ENCODE results near the gene ZNF385B.

Gene ZNF385B

GRCh38 chr2:179571721-179572120, 289.7 kb downstream of the ZNF385B start:
- DNase-seq: no peak
- Histone ChIP-seq H3K18ac (ENCODE audit: low read length) (no peak overlapping the region), H2BK120ac (ENCODE audit: low read depth, low read length) (no peak overlapping the region), H2AK5ac (ENCODE audit: low read length) (no peak overlapping the region), H3K56ac (ENCODE audit: low read length) (no peak overlapping the region), H3K36me3 (ENCODE audit: control insufficient read depth, insufficient read depth, low read length) (no peaks in the 10 kb centered on the region), H3K79me2 (ENCODE audit: control insufficient read depth, insufficient read depth, low read length) (no peaks in the 10 kb centered on the region), H3K9ac (ENCODE audit: low read length) (no peak overlapping the region), H3K27me3 (ENCODE audit: insufficient read depth, low read length, poor library complexity) (no peaks in the 10 kb centered on the region), H2BK15ac (replicated peaks; ENCODE audit: low read depth) (no peak overlapping the region), H3K27ac (ENCODE audit: low read depth, low read length) (no peak overlapping the region), H3K79me1 (ENCODE audit: low read length) (no peaks in the 10 kb centered on the region), H3K4me2 (ENCODE audit: low read length) (no peak overlapping the region), H3K4me3 (ENCODE audit: low read length) (no peak overlapping the region), H3K23ac (ENCODE audit: low read length) (no peak overlapping the region), H2BK5ac (ENCODE audit: low read length) (no peak overlapping the region), H4K5ac (ENCODE audit: low read length) (no peak overlapping the region), H3K4me1 (ENCODE audit: control insufficient read depth, low read depth, low read length) (no peaks in the 10 kb centered on the region), H3K4ac (ENCODE audit: low read depth, low read length) (no peak overlapping the region), H4K8ac (ENCODE audit: low read depth, low read length) (no peak overlapping the region)
- no CpG with 5 or more reads among the region's 4 CpGs for WGBS (ENCODE audit: extremely low coverage, insufficient coverage, low lambda C conversion rate)

- no CpG with 5 or more reads among the region's 1 CpG for WGBS (ENCODE audit: extremely low coverage, insufficient coverage, low lambda C conversion rate)
- DNase-seq: no peak
- H3K4me3 ChIP-seq (ENCODE audit: low read length): no peak overlapping the region
Measured at GRCh38 chr2:179571252-179571651, 290.2 kb downstream of the ZNF385B start.

GRCh38 chr2:179569831-179570233, 291.6 kb downstream of the ZNF385B start:
- no peak for DNase-seq
- no peak overlapping the region for H2BK5ac ChIP-seq (ENCODE audit: low read length)
- H3K27ac ChIP-seq (ENCODE audit: low read depth, low read length): no peak overlapping the region
- no peak overlapping the region for H3K4ac ChIP-seq (ENCODE audit: low read depth, low read length)
- no peaks in the 10 kb centered on the region for H3K4me1 ChIP-seq (ENCODE audit: control insufficient read depth, low read depth, low read length)
- WGBS (ENCODE audit: extremely low coverage, insufficient coverage, low lambda C conversion rate): no CpG with 5 or more reads among the region's 1 CpG
- no peak overlapping the region for H4K8ac ChIP-seq (ENCODE audit: low read depth, low read length)
- no peak overlapping the region for H2AK5ac ChIP-seq (ENCODE audit: low read length)
- H2BK15ac ChIP-seq (replicated peaks; ENCODE audit: low read depth): no peak overlapping the region
- H3K4me3 ChIP-seq (ENCODE audit: low read length): no peak overlapping the region
- no peak overlapping the region for H4K5ac ChIP-seq (ENCODE audit: low read length)
- no peaks in the 10 kb centered on the region for H3K36me3 ChIP-seq (ENCODE audit: control insufficient read depth, insufficient read depth, low read length)
- H3K4me2 ChIP-seq (ENCODE audit: low read length): no peak overlapping the region
- no peak overlapping the region for H3K56ac ChIP-seq (ENCODE audit: low read length)
- no peak overlapping the region for H3K23ac ChIP-seq (ENCODE audit: low read length)
- no peak overlapping the region for H2BK120ac ChIP-seq (ENCODE audit: low read depth, low read length)
- H3K9ac ChIP-seq (ENCODE audit: low read length): no peak overlapping the region
- no peak overlapping the region for H3K18ac ChIP-seq (ENCODE audit: low read length)
- no peaks in the 10 kb centered on the region for H3K79me2 ChIP-seq (ENCODE audit: control insufficient read depth, insufficient read depth, low read length)
- no peaks in the 10 kb centered on the region for H3K79me1 ChIP-seq (ENCODE audit: low read length)
- no peaks in the 10 kb centered on the region for H3K27me3 ChIP-seq (ENCODE audit: insufficient read depth, low read length, poor library complexity)

More at GRCh38 chr2:179571252-179571651, 290.2 kb downstream of the ZNF385B start:
- Histone ChIP-seq H3K18ac (ENCODE audit: low read length) (no peak overlapping the region), H3K4me2 (ENCODE audit: low read length) (no peak overlapping the region), H4K5ac (ENCODE audit: low read length) (no peak overlapping the region), H3K23ac (ENCODE audit: low read length) (no peak overlapping the region), H2BK5ac (ENCODE audit: low read length) (no peak overlapping the region), H2BK120ac (ENCODE audit: low read depth, low read length) (no peak overlapping the region), H3K27ac (ENCODE audit: low read depth, low read length) (no peak overlapping the region), H3K4ac (ENCODE audit: low read depth, low read length) (no peak overlapping the region), H3K9ac (ENCODE audit: low read length) (no peak overlapping the region), H3K79me1 (ENCODE audit: low read length) (no peaks in the 10 kb centered on the region), H2AK5ac (ENCODE audit: low read length) (no peak overlapping the region), H3K27me3 (ENCODE audit: insufficient read depth, low read length, poor library complexity) (no peaks in the 10 kb centered on the region), H3K79me2 (ENCODE audit: control insufficient read depth, insufficient read depth, low read length) (no peaks in the 10 kb centered on the region), H3K4me1 (ENCODE audit: control insufficient read depth, low read depth, low read length) (no peaks in the 10 kb centered on the region), H3K56ac (ENCODE audit: low read length) (no peak overlapping the region), H2BK15ac (replicated peaks; ENCODE audit: low read depth) (no peak overlapping the region), H3K36me3 (ENCODE audit: control insufficient read depth, insufficient read depth, low read length) (no peaks in the 10 kb centered on the region), H4K8ac (ENCODE audit: low read depth, low read length) (no peak overlapping the region)

- H3K36me3 ChIP-seq (ENCODE audit: control insufficient read depth, insufficient read depth, low read length): no peaks in the 10 kb centered on the region
- no peak overlapping the region for H3K56ac ChIP-seq (ENCODE audit: low read length)
- DNase-seq: no peak
- H3K18ac ChIP-seq (ENCODE audit: low read length): no peak overlapping the region
- no peak overlapping the region for H3K9ac ChIP-seq (ENCODE audit: low read length)
- no peak overlapping the region for H2BK5ac ChIP-seq (ENCODE audit: low read length)
- H3K4me3 ChIP-seq (ENCODE audit: low read length): no peak overlapping the region
- no peak overlapping the region for H3K23ac ChIP-seq (ENCODE audit: low read length)
- no peak overlapping the region for H2AK5ac ChIP-seq (ENCODE audit: low read length)
- H3K4me1 ChIP-seq (ENCODE audit: control insufficient read depth, low read depth, low read length): no peaks in the 10 kb centered on the region
- no peak overlapping the region for H4K8ac ChIP-seq (ENCODE audit: low read depth, low read length)
- no peak overlapping the region for H3K27ac ChIP-seq (ENCODE audit: low read depth, low read length)
- H2BK15ac ChIP-seq (replicated peaks; ENCODE audit: low read depth): no peak overlapping the region
- no peak overlapping the region for H2BK120ac ChIP-seq (ENCODE audit: low read depth, low read length)
- no peaks in the 10 kb centered on the region for H3K79me2 ChIP-seq (ENCODE audit: control insufficient read depth, insufficient read depth, low read length)
- H4K5ac ChIP-seq (ENCODE audit: low read length): no peak overlapping the region
- H3K27me3 ChIP-seq (ENCODE audit: insufficient read depth, low read length, poor library complexity): no peaks in the 10 kb centered on the region
- no peaks in the 10 kb centered on the region for H3K79me1 ChIP-seq (ENCODE audit: low read length)
- WGBS (ENCODE audit: extremely low coverage, insufficient coverage, low lambda C conversion rate): no CpG with 5 or more reads among the region's 2 CpGs
- no peak overlapping the region for H3K4ac ChIP-seq (ENCODE audit: low read depth, low read length)
- no peak overlapping the region for H3K4me2 ChIP-seq (ENCODE audit: low read length)
Measured at GRCh38 chr2:179565807-179566206, 295.6 kb downstream of the ZNF385B start.

- Histone ChIP-seq H3K18ac (ENCODE audit: low read length) (no peak overlapping the region), H3K79me2 (ENCODE audit: control insufficient read depth, insufficient read depth, low read length) (no peaks in the 10 kb centered on the region), H3K9ac (ENCODE audit: low read length) (no peak overlapping the region), H3K4me3 (ENCODE audit: low read length) (no peak overlapping the region), H2BK120ac (ENCODE audit: low read depth, low read length) (no peak overlapping the region), H3K27me3 (ENCODE audit: insufficient read depth, low read length, poor library complexity) (no peaks in the 10 kb centered on the region), H3K4me1 (ENCODE audit: control insufficient read depth, low read depth, low read length) (no peaks in the 10 kb centered on the region), H2AK5ac (ENCODE audit: low read length) (no peak overlapping the region), H3K4me2 (ENCODE audit: low read length) (no peak overlapping the region), H3K23ac (ENCODE audit: low read length) (no peak overlapping the region), H3K79me1 (ENCODE audit: low read length) (no peaks in the 10 kb centered on the region), H3K36me3 (ENCODE audit: control insufficient read depth, insufficient read depth, low read length) (no peaks in the 10 kb centered on the region), H2BK15ac (replicated peaks; ENCODE audit: low read depth) (no peak overlapping the region), H2BK5ac (ENCODE audit: low read length) (no peak overlapping the region), H3K56ac (ENCODE audit: low read length) (no peak overlapping the region), H4K8ac (ENCODE audit: low read depth, low read length) (no peak overlapping the region), H4K5ac (ENCODE audit: low read length) (no peak overlapping the region), H3K4ac (ENCODE audit: low read depth, low read length) (no peak overlapping the region), H3K27ac (ENCODE audit: low read depth, low read length) (no peak overlapping the region)
- no peak for DNase-seq
- WGBS (ENCODE audit: extremely low coverage, insufficient coverage, low lambda C conversion rate): no CpG with 5 or more reads among the region's 8 CpGs
Measured at GRCh38 chr2:179562330-179562885, 299.0 kb downstream of the ZNF385B start.

GRCh38 chr2:179561702-179562101, 299.7 kb downstream of the ZNF385B start:
- no peak overlapping the region for H4K5ac ChIP-seq (ENCODE audit: low read length)
- H3K27me3 ChIP-seq (ENCODE audit: insufficient read depth, low read length, poor library complexity): no peaks in the 10 kb centered on the region
- H3K79me1 ChIP-seq (ENCODE audit: low read length): no peaks in the 10 kb centered on the region
- H2AK5ac ChIP-seq (ENCODE audit: low read length): no peak overlapping the region
- no peak overlapping the region for H3K23ac ChIP-seq (ENCODE audit: low read length)
- H2BK15ac ChIP-seq (replicated peaks; ENCODE audit: low read depth): no peak overlapping the region
- DNase-seq: no peak
- H3K4me1 ChIP-seq (ENCODE audit: control insufficient read depth, low read depth, low read length): no peaks in the 10 kb centered on the region
- no peak overlapping the region for H3K27ac ChIP-seq (ENCODE audit: low read depth, low read length)
- no peaks in the 10 kb centered on the region for H3K36me3 ChIP-seq (ENCODE audit: control insufficient read depth, insufficient read depth, low read length)
- no peak overlapping the region for H2BK120ac ChIP-seq (ENCODE audit: low read depth, low read length)
- H3K56ac ChIP-seq (ENCODE audit: low read length): no peak overlapping the region
- H3K9ac ChIP-seq (ENCODE audit: low read length): no peak overlapping the region
- H3K18ac ChIP-seq (ENCODE audit: low read length): no peak overlapping the region
- H2BK5ac ChIP-seq (ENCODE audit: low read length): no peak overlapping the region
- WGBS (ENCODE audit: extremely low coverage, insufficient coverage, low lambda C conversion rate): no CpG with 5 or more reads among the region's 2 CpGs
- no peak overlapping the region for H3K4me3 ChIP-seq (ENCODE audit: low read length)
- H4K8ac ChIP-seq (ENCODE audit: low read depth, low read length): no peak overlapping the region
- no peak overlapping the region for H3K4ac ChIP-seq (ENCODE audit: low read depth, low read length)
- no peak overlapping the region for H3K4me2 ChIP-seq (ENCODE audit: low read length)
- H3K79me2 ChIP-seq (ENCODE audit: control insufficient read depth, insufficient read depth, low read length): no peaks in the 10 kb centered on the region

All from mesendoderm (in vitro differentiated cells).